Peyer's patch (tissue), 4 donors: ENCODE data around the gene LTBP2. TPM values are rescaled to one million over a fixed set of nuclear protein-coding genes. Genes with fewer than 3 reads are reported as not detected.

ENCODE experiments used
- DNase-seq, 3 donors: peaks; one replicate each; pipeline ENCODE4 v3.0.0-alpha.2; 2017 to 2019
- H3K27ac ChIP-seq, 4 donors: fragments of 200-600 bp; sonication (generic); one replicate each; pipeline ENCODE4 v1.5.1; 2016 to 2019
- H3K27me3 ChIP-seq, 2 donors: fragments of 200-600 bp; sonication (generic); one replicate each; pipeline ENCODE4 v1.5.1; 2019
- H3K36me3 ChIP-seq, 3 donors: fragments of 200-600 bp; sonication (generic); one replicate each; pipeline ENCODE4 v1.5.1; 2016 to 2019
- H3K4me1 ChIP-seq, 4 donors: fragments of 200-600 bp; sonication (generic); one replicate each; pipeline ENCODE4 v1.5.1; 2016 to 2019
- H3K4me3 ChIP-seq, 4 donors: fragments of 200-600 bp; sonication (generic); 1 replicate in 3 of 4; 2 replicates in 1 of 4; pipeline ENCODE4 v1.5.1; 2016 to 2019; ENCODE audit warnings: mild to moderate bottlenecking in 1 of 4
- H3K9me3 ChIP-seq, 4 donors: fragments of 200-600 bp; sonication (generic); one replicate each; pipeline ENCODE4 v1.5.1; 2016 to 2019; ENCODE audit warnings: mild to moderate bottlenecking in 1 of 4
- CTCF ChIP-seq, 6 experiments: fragments of 450-650 bp in 4 of 6; fragments of 200-600 bp in 2 of 6; sonication (generic) in 1 of 6; IDR thresholded peaks; one replicate each; pipeline ENCODE4 v1.5.1; 2017 to 2019; ENCODE audit warnings: antibody characterized with exemption in 6 of 6, mild to moderate bottlenecking in 3 of 6, moderate library complexity in 1 of 6
- POLR2A ChIP-seq, 2 donors: fragments of 450-650 bp; IDR thresholded peaks; one replicate each; pipeline ENCODE4 v1.5.1; 2017; ENCODE audit warnings: antibody characterized with exemption in 2 of 2, mild to moderate bottlenecking in 2 of 2, moderate library complexity in 2 of 2
- total RNA-seq, 4 donors: library from RNA; depleted of rRNA; stranded (reverse); fragments of >200 nt; gene quantifications; one replicate each; pipeline ENCODE4 v1.1.0, GENCODE V29; 2016

The LTBP2 gene
- total RNA-seq, 4 donors from 2014 or later, result 10.7 to 34.7 (median 16.0) TPM

GRCh38 chr14:74645756-74646470, 33.9 kb upstream of the LTBP2 start:
- no peaks in the 10 kb centered on the region for H3K27me3 ChIP-seq

GRCh38 chr14:74645244-74645643, 33.2 kb upstream of the LTBP2 start:
- no peak overlapping the region for H3K27ac ChIP-seq
- no peaks in the 10 kb centered on the region for H3K9me3 ChIP-seq
- H3K36me3 ChIP-seq, result no peaks in the 10 kb centered on the region
- no peaks in the 10 kb centered on the region for H3K4me1 ChIP-seq
- TF ChIP-seq POLR2A (IDR thresholded peaks at IDR 0.05), result no peak
- TF ChIP-seq CTCF (IDR thresholded peaks at IDR 0.05), result no peak
- peak in 1 of 3 donors; percentile 22 for DNase-seq
- H3K4me3 ChIP-seq, result no peak overlapping the region
- no peaks in the 10 kb centered on the region for H3K27me3 ChIP-seq

More at GRCh38 chr14:74645756-74646470, 33.9 kb upstream of the LTBP2 start:
- Histone ChIP-seq H3K9me3 (no peaks in the 10 kb centered on the region), H3K36me3 (no peaks in the 10 kb centered on the region), H3K4me1 (no peaks in the 10 kb centered on the region), H3K4me3 (no peak overlapping the region), H3K27ac (no peak overlapping the region)
- TF ChIP-seq POLR2A (IDR thresholded peaks at IDR 0.05) (no peak), CTCF (IDR thresholded peaks at IDR 0.05) (no peak)
- DNase-seq, result no peak

GRCh38 chr14:74641601-74642391, 29.8 kb upstream of the LTBP2 start:
- Histone ChIP-seq H3K4me1 (no peaks in the 10 kb centered on the region), H3K36me3 (no peaks in the 10 kb centered on the region), H3K27ac (no peak overlapping the region), H3K4me3 (no peak overlapping the region), H3K9me3 (no peaks in the 10 kb centered on the region), H3K27me3 (no peaks in the 10 kb centered on the region)
- TF ChIP-seq POLR2A (IDR thresholded peaks at IDR 0.05) (no peak), CTCF (IDR thresholded peaks at IDR 0.05) (no peak)
- DNase-seq, result peak in 1 of 3 donors; percentile 28

- TF ChIP-seq CTCF (IDR thresholded peaks at IDR 0.05) (no peak), POLR2A (IDR thresholded peaks at IDR 0.05) (no peak)
- H3K27ac ChIP-seq, result no peak overlapping the region
- no peaks in the 10 kb centered on the region for H3K9me3 ChIP-seq
- no peaks in the 10 kb centered on the region for H3K27me3 ChIP-seq
- H3K4me1 ChIP-seq, result no peaks in the 10 kb centered on the region
- no peak for DNase-seq
- H3K4me3 ChIP-seq, result no peak overlapping the region
- H3K36me3 ChIP-seq, result no peaks in the 10 kb centered on the region
Observed at GRCh38 chr14:74638966-74639365, 26.9 kb upstream of the LTBP2 start.

GRCh38 chr14:74638066-74638465, 26.0 kb upstream of the LTBP2 start:
- H3K27ac ChIP-seq, result no peak overlapping the region
- no peaks in the 10 kb centered on the region for H3K36me3 ChIP-seq
- H3K27me3 ChIP-seq, result no peaks in the 10 kb centered on the region
- no peaks in the 10 kb centered on the region for H3K9me3 ChIP-seq
- no peak overlapping the region for H3K4me3 ChIP-seq
- no peaks in the 10 kb centered on the region for H3K4me1 ChIP-seq
- DNase-seq, result peak in 1 of 3 donors; percentile 26
- no peak for TF ChIP-seq CTCF (IDR thresholded peaks at IDR 0.05)
